Right renal pelvis (tissue), 4 donors: ENCODE results near the gene PROSER2. TPM values are rescaled to one million over a fixed set of nuclear protein-coding genes. Genes with fewer than 3 reads are reported as not detected.

Experiments
- DNase-seq, 4 donors: peaks; one replicate each; pipeline ENCODE4 v3.0.0-alpha.2; 2013; ENCODE audit warnings: low read depth in 4 of 4, low spot score in 3 of 4, missing footprints in 1 of 4
- polyA plus RNA-seq, 4 donors: library from polyadenylated mRNA; unstranded; fragments of 120-200 nt; gene quantifications; one replicate each; pipeline ENCODE4 v1.2.1, GENCODE V29; 2013; ENCODE audit not compliant: insufficient read length in 4 of 4

PROSER2 gene
- polyA plus RNA-seq, 4 donors: 5.1 to 6.6 (median 6.1) TPM

- no peak for DNase-seq
Measured at GRCh38 chr10:11901036-11901301, 77.8 kb downstream of the PROSER2 start.

GRCh38 chr10:11901454-11901832 lies 78.3 kb downstream of the PROSER2 start:
- DNase-seq: no peak

GRCh38 chr10:11901833-11902475 lies 78.8 kb downstream of the PROSER2 start:
- DNase-seq: no peak

DNA sequence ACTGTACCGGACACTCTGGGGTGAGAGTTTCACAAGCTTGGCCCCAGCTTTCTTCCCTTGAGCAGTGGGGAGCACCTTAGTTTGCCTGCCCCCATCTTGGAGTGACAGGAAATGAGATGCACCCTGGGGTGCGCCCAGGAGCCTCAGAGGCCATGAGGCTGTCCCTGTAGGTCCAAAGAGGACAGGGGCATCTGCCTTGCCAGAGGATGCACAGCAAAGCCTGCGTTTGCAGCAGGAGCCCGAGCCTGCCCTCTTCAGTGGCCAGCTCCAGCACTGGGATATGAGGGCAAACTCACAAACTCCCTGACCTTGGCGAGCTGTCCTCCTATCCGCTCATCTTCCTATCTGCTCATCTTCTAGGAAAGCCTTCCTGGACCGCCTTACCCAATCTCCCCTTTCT lies 79.5 kb downstream of the PROSER2 start:
- DNase-seq: no peak

- DNase-seq: no peak
Measured at GRCh38 chr10:11906714-11907113, 83.6 kb downstream of the PROSER2 start.

DNA sequence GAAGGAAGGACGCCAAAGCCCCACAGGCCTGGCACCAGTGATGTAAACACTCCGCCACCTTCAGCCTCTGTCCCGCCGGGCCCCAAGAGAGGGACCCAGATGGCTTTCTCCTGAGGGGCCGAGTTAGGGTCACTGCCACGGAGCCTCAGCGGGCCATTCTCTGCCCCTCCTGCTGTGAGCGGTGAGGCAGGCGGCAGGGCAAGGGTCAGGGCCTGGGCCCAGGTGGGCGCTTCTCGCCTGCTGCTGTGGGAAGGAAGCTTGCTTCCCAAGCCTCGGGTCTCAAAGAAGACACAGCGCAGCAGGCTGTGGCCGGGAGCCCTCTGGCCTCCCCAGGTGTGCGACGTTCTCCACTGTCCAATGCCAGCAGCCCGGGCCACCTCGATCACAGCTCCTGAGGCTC lies 84.8 kb downstream of the PROSER2 start:
- DNase-seq: no peak

GRCh38 chr10:11908536-11908935 lies 85.4 kb downstream of the PROSER2 start:
- no peak for DNase-seq

GRCh38 chr10:11908991-11909390 lies 85.8 kb downstream of the PROSER2 start:
- DNase-seq: no peak

DNA sequence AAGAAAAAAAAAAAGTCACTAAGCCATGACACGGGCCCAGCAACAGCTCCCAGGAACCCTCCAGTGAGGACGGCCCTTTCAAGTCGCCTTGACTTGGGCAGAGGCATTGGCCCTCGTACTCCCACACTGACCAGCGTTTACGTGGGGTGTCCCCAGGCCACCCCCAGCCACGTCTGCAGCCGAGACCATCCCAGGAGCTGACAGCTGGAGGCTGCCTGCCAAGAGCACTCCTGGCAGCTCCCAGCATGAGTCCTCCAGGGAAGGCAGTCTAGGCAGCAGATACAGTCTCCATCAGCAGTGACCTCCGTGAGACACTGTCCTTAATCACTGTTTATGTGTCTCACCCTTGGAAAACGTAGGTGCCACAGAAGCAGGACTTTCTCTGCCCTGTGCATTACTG lies 86.5 kb downstream of the PROSER2 start:
- DNase-seq: no peak

DNA sequence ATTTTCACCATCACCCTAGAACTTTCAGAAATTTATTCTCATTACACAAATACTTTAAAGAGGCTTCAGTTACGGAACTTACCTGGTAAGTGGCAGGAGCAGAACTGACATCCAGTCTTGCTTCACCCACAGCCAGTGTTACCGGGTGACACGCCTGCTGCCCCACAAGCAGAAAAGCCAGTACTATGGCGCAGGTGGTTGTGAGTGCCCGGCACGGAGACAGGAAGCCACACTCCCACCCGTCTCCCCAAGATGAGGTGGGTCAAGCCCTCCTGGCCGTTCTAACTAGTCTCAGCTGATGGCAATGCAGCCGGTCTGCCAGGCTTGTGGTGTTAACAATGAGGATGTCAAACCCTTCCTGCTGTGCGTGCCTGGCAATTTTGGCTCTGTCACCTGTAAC lies 86.9 kb downstream of the PROSER2 start:
- no peak for DNase-seq

- no peak for DNase-seq
Measured at GRCh38 chr10:11913079-11913641, 90.0 kb downstream of the PROSER2 start.

DNA sequence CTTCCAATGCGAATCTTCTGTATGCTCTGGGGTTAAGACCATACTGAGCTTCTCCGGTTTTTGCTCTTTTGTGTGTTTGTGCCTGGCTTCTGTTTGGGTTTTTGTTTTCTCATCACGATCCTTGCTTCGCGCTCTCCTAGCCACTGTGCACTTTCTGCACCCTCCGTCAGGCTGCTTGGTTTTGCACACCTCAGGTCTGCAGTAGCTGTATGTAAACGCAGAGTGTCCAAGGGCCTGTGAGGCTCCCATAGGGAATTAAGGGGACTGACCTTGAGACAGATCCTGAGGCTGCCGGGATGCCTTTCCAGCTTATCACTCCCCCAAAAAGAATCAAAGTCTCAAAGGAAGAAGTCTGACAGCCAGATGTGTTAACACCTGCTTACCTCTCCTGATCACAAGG lies 95.2 kb downstream of the PROSER2 start:
- DNase-seq: no peak

GRCh38 chr10:11919271-11919670 lies 96.1 kb downstream of the PROSER2 start:
- DNase-seq: no peak

Other genes starting within 250 kb of the PROSER2 start
- gene USP6NL, start 211.7 kb upstream of the PROSER2 start, polyA plus RNA-seq: 10 to 100 TPM; 27.2 to 34.1 (median 31.9) TPM
- 10 to 100 TPM in 3 of 4 donors, 1 to 10 TPM in 1; 9.4 to 18.9 (median 15.9) TPM for gene ECHDC3, start 81.0 kb upstream of the PROSER2 start, polyA plus RNA-seq
- gene UPF2, start 219.5 kb downstream of the PROSER2 start, polyA plus RNA-seq: 10 to 100 TPM; 32.0 to 41.0 (median 37.8) TPM
- gene DHTKD1, start 245.6 kb downstream of the PROSER2 start, polyA plus RNA-seq: 10 to 100 TPM; 27.8 to 41.3 (median 32.0) TPM